ENCODE measurements around the gene CST4. TPM values are rescaled to one million over a fixed set of nuclear protein-coding genes. Genes with fewer than 3 reads are reported as not detected.

The CST4 gene
- total and polyA plus RNA-seq, 2 donors (not counting 3 experiments of a cell fraction or from before 2014, with no cell fraction given) = not detected

DNA sequence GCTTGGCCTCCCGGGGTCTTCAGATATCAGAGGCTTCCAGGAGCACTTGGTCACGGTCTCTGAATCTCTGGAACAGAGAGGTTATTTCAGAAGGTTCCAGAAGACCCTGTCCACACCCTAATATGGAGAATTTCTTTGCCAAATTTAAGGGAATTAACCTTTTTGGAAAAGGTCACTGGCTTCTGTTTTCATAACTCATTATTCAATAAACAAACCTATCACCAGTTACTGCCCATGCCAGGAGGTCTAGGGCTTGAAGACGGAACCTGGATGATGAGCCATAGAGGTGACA, 507 bp upstream of the CST4 start:
- no peaks in the 10 kb centered on the region for H3K9me3 ChIP-seq (replicated peaks; ENCODE audit: control insufficient read depth, insufficient read depth, low read length)
- dilution Hi-C loops (cut with MboI; ENCODE audit: extremely low pct_ligation_motif_present, low sequenced_read_pairs) (no loop called here), intact Hi-C loops (cut with micrococcal nuclease) (no loop called here)
- DNase-seq (ENCODE audit: low read depth, low spot score) (no peak), FAIRE-seq (peak; percentile 75)
- H3K27me3 ChIP-seq (ENCODE audit: control insufficient read depth in 2 of 2, insufficient read depth in 2 of 2, low read length in 2 of 2) = no peaks in the 10 kb centered on the region
- BruUV-seq (replicated peaks) = no TSS peak
- no peaks in the 10 kb centered on the region for H3K36me3 ChIP-seq (ENCODE audit: control insufficient read depth in 2 of 2, extremely low read depth in 1 of 2, insufficient read depth in 2 of 2, low read length in 2 of 2)
- H3K79me2 ChIP-seq (ENCODE audit: control insufficient read depth, insufficient read depth, low read length) = no peaks in the 10 kb centered on the region
- ChIA-PET POLR2A (no interaction called here), CTCF (no interaction called here)
- H3K27ac ChIP-seq (ENCODE audit: insufficient read depth, low read depth, low read length) = no peak overlapping the region
- TF ChIP-seq MAX (IDR thresholded peaks at IDR 0.05; ENCODE audit: insufficient read depth, insufficient read length) (no peak), MYC (IDR thresholded peaks at IDR 0.05; ENCODE audit: low read depth, low read length) (no peak), FOS (IDR thresholded peaks at IDR 0.05; ENCODE audit: borderline replicate concordance, insufficient read depth, low read length) (no peak), EZH2 (IDR thresholded peaks at IDR 0.05; ENCODE audit: borderline replicate concordance, low read depth, low read length, severe bottlenecking) (no peak), CTCF (IDR thresholded peaks at IDR 0.05; ENCODE audit: extremely low read depth in 1 of 2, insufficient read depth in 1 of 2, low read depth in 1 of 2, low read length in 2 of 2) (no peak), JUN (IDR thresholded peaks at IDR 0.05; ENCODE audit: borderline replicate concordance, insufficient read depth, insufficient read length, low read depth) (no peak), POLR2AphosphoS5 (IDR thresholded peaks at IDR 0.05; ENCODE audit: insufficient read depth, low read depth, low read length) (no peak), POLR2A (IDR thresholded peaks at IDR 0.05; ENCODE audit: low read depth, low read length) (no peak), GATA2 (IDR thresholded peaks at IDR 0.05; ENCODE audit: insufficient read depth, insufficient read length, low read depth, low read length) (no peak)
- peak overlapping the region; percentile 51 for H2AFZ ChIP-seq (ENCODE audit: low read depth, low read length)
- no peaks in the 10 kb centered on the region for H4K20me1 ChIP-seq (replicated peaks; ENCODE audit: control insufficient read depth, extremely low read depth, insufficient read depth, low read length)
- H3K4me1 ChIP-seq (ENCODE audit: control insufficient read depth, extremely low read depth, insufficient read depth, low read length) = peaks cover 33% of the 10 kb centered on the region
- H3K4me3 ChIP-seq (replicated peaks in 1 of 3; ENCODE audit: insufficient read depth in 1 of 3, low read depth in 1 of 3, low read length in 3 of 3) = no peak overlapping the region
- H3K9ac ChIP-seq (replicated peaks; ENCODE audit: extremely low read depth, insufficient read depth, low read length) = no peak overlapping the region
- no peak overlapping the region for H3K4me2 ChIP-seq (ENCODE audit: insufficient read depth, low read length)
- H3K9me1 ChIP-seq (replicated peaks; ENCODE audit: control insufficient read depth, extremely low read depth, insufficient read depth, low read length) = no peaks in the 10 kb centered on the region
